Caco-2 (cell line): Measurements from ENCODE around the gene PTP4A1. TPM values are rescaled to one million over a fixed set of nuclear protein-coding genes. Genes with fewer than 3 reads are reported as not detected.

Source experiments
- BruUV-seq: library from RNA; stranded (reverse); fragments of 400-500 nt; replicated peaks from 2 replicates; lab custom pipeline; 2021; lab: Mats Ljungman, UMichigan
- CTCF ChIA-PET: fragments of 300-600 bp; sonication (Branson Sonifier 250); formaldehyde crosslinking; loops from one replicate; lab custom pipeline; 2022; ENCODE audit warnings: antibody characterized with exemption; lab: Charles Lee
- POLR2A ChIA-PET: fragments of 300-600 bp; sonication (Branson Sonifier 250); formaldehyde crosslinking; loops from one replicate; lab custom pipeline; 2022; ENCODE audit warnings: antibody characterized with exemption; lab: Charles Lee
- DNase-seq, 2 experiments: peaks; one replicate each; pipeline versions ENCODE4 v3.0.0 to v3.0.0-alpha.2; 2020 to 2022
- H3K27me3 ChIP-seq: replicated peaks from 2 replicates; pipeline ENCODE4 v1.6.0; 2011; ENCODE audit warnings: low read length; ENCODE audit not compliant: control insufficient read depth, insufficient read depth
- H3K36me3 ChIP-seq: 2 replicates; pipeline ENCODE4 v1.5.1; 2011; ENCODE audit warnings: low read length; ENCODE audit not compliant: control insufficient read depth, insufficient read depth
- H3K4me1 ChIP-seq: fragments of 250-450 bp; sonication (Bioruptor Pico); 2 replicates; pipeline ENCODE4 v1.5.1; 2020; ENCODE audit warnings: mild to moderate bottlenecking
- H3K4me3 ChIP-seq: 2 replicates; pipeline ENCODE4 v1.5.1; 2011; ENCODE audit warnings: low read depth, mild to moderate bottlenecking, control low read depth, low read length
- H3K9me3 ChIP-seq: fragments of 250-450 bp; sonication (Bioruptor Pico); 2 replicates; pipeline ENCODE4 v1.5.1; 2020; ENCODE audit warnings: mild to moderate bottlenecking, moderate library complexity
- H3K27ac Mint-ChIP-seq: one replicate; pipeline ENCODE4 v1.8.0; 2022; ENCODE audit warnings: mixed read lengths; ENCODE audit not compliant: unreplicated experiment
- H3K27me3 Mint-ChIP-seq: one replicate; pipeline ENCODE4 v1.8.0; 2022; ENCODE audit warnings: mixed read lengths; ENCODE audit not compliant: insufficient read depth, unreplicated experiment
- H3K36me3 Mint-ChIP-seq: one replicate; pipeline ENCODE4 v1.8.0; 2022; ENCODE audit warnings: mild to moderate bottlenecking, mixed read lengths; ENCODE audit not compliant: insufficient read depth, unreplicated experiment
- H3K4me1 Mint-ChIP-seq: one replicate; pipeline ENCODE4 v1.8.0; 2022; ENCODE audit warnings: low read depth, mixed read lengths; ENCODE audit not compliant: unreplicated experiment
- H3K4me3 Mint-ChIP-seq: one replicate; pipeline ENCODE4 v1.8.0; 2022; ENCODE audit warnings: mild to moderate bottlenecking, moderate library complexity, mixed read lengths; ENCODE audit not compliant: unreplicated experiment
- H3K9me3 Mint-ChIP-seq: one replicate; pipeline ENCODE4 v1.8.0; 2022; ENCODE audit warnings: mixed read lengths; ENCODE audit not compliant: unreplicated experiment
- CTCF ChIP-seq, 2 experiments: fragments of 200-600 bp in 1 of 2; IDR thresholded peaks; 1 replicate in 1 of 2; 2 replicates in 1 of 2; pipeline versions ENCODE4 v1.5.1 to v1.8.0; 2011 to 2022; ENCODE audit warnings: antibody characterized with exemption in 1 of 2, control low read depth in 1 of 2, inconsistent platforms in 1 of 2, low read depth in 1 of 2, low read length in 1 of 2, mild to moderate bottlenecking in 1 of 2, moderate library complexity in 1 of 2; ENCODE audit not compliant: insufficient read depth in 1 of 2, severe bottlenecking in 1 of 2, unreplicated experiment in 1 of 2
- intact Hi-C: fragments of 100-400 bp; cut with micrococcal nuclease; formaldehyde crosslinking; loops from one replicate; pipeline ENCODE4 v1.10.0; 2022; ENCODE audit not compliant: unreplicated experiment
- total RNA-seq: library from RNA; stranded (reverse); gene quantifications from 2 replicates; pipeline ENCODE4 v1.2.3, GENCODE V29; 2022

Gene PTP4A1
- total RNA-seq, 1 experiment from 2014 or later: 129 TPM

DNA sequence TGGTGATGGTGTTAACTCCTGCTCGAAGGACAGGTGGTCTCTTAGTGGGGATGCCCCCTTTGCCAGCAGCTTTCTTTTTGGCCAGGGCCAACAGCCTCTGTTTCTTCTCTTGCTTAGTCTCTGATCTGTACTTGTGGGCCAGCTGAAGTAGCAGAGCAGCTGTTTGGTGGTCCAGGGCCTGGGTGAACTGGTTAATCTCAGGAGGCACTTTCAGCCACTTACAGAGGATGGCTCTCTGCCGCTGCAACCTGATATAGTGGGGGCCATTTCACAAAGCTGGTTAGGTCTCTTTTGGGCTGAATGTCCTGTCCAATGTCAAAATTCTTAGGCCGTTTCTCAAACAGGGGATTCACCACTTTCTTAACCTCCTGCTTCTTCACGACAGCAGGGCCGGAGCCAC is 23.2 kb upstream of the PTP4A1 start:
- TF ChIP-seq CTCF (IDR thresholded peaks at IDR 0.05; ENCODE audit: insufficient read depth in 1 of 2, low read depth in 1 of 2, low read length in 1 of 2, severe bottlenecking in 1 of 2, unreplicated experiment in 1 of 2): no peak
- Histone ChIP-seq H3K9me3 (no peaks in the 10 kb centered on the region), H3K4me3 (no peak overlapping the region), H3K36me3 (no peaks in the 10 kb centered on the region), H3K27me3 (no peaks in the 10 kb centered on the region), H3K4me1 (peaks cover 7% of the 10 kb centered on the region; the same call in 1 of the 2 replicates)
- ChIA-PET POLR2A (no interaction called here), CTCF (no interaction called here)
- no peaks in the 10 kb centered on the region for H3K9me3 Mint-ChIP-seq
- H3K27ac Mint-ChIP-seq: no peak overlapping the region
- intact Hi-C loops: no loop called here
- no peak for DNase-seq
- no peak overlapping the region for H3K4me3 Mint-ChIP-seq
- H3K4me1 Mint-ChIP-seq: peaks cover 6% of the 10 kb centered on the region
- no peaks in the 10 kb centered on the region for H3K27me3 Mint-ChIP-seq
- H3K36me3 Mint-ChIP-seq: no peaks in the 10 kb centered on the region
- no TSS peak for BruUV-seq

DNA sequence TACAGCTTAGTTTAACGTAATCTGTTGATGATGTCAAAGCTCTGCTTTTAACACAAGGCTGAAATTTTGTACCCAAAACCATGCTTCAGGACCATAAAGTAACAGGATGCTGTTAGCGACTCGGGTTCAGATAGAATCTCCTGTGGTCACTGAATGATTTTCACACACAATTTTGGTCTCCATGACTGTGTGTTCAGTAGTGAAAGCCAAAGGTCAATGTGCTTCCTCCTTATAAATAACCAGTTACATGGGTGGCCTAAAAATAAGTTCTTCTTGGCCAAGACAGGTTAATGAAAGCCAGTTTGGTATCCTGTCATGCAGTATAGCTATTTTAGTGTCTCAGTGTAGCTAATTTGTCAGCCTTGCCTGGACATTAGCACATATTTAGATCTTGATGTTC is 19.1 kb upstream of the PTP4A1 start:
- no peaks in the 10 kb centered on the region for H3K9me3 ChIP-seq
- peaks cover 3% of the 10 kb centered on the region for H3K36me3 Mint-ChIP-seq
- no peaks in the 10 kb centered on the region for H3K27me3 ChIP-seq
- no peaks in the 10 kb centered on the region for H3K9me3 Mint-ChIP-seq
- no peak for TF ChIP-seq CTCF (IDR thresholded peaks at IDR 0.05; ENCODE audit: insufficient read depth in 1 of 2, low read depth in 1 of 2, low read length in 1 of 2, severe bottlenecking in 1 of 2, unreplicated experiment in 1 of 2)
- no peaks in the 10 kb centered on the region for H3K27me3 Mint-ChIP-seq
- H3K36me3 ChIP-seq: no peaks in the 10 kb centered on the region
- H3K4me3 ChIP-seq: no peak overlapping the region
- BruUV-seq: no TSS peak
- DNase-seq: no peak
- ChIA-PET POLR2A (no interaction called here), CTCF (no interaction called here)
- intact Hi-C loops: no loop called here
- peaks cover 11% of the 10 kb centered on the region for H3K4me1 Mint-ChIP-seq
- H3K4me1 ChIP-seq: peaks cover 9% of the 10 kb centered on the region; the same call in 1 of the 2 replicates
- H3K27ac Mint-ChIP-seq: no peak overlapping the region
- H3K4me3 Mint-ChIP-seq: no peak overlapping the region

GRCh38 chr6:63553900-63554299 is 18.4 kb upstream of the PTP4A1 start:
- ChIA-PET POLR2A (no interaction called here), CTCF (no interaction called here)
- Mint-ChIP-seq H3K27me3 (no peaks in the 10 kb centered on the region), H3K27ac (no peak overlapping the region), H3K36me3 (peaks cover 8% of the 10 kb centered on the region), H3K4me1 (peaks cover 16% of the 10 kb centered on the region), H3K9me3 (no peaks in the 10 kb centered on the region), H3K4me3 (no peak overlapping the region)
- Histone ChIP-seq H3K4me3 (no peak overlapping the region), H3K9me3 (no peaks in the 10 kb centered on the region), H3K27me3 (no peaks in the 10 kb centered on the region), H3K36me3 (no peaks in the 10 kb centered on the region), H3K4me1 (peaks cover 9% of the 10 kb centered on the region; the same call in 1 of the 2 replicates)
- no peak for TF ChIP-seq CTCF (IDR thresholded peaks at IDR 0.05; ENCODE audit: insufficient read depth in 1 of 2, low read depth in 1 of 2, low read length in 1 of 2, severe bottlenecking in 1 of 2, unreplicated experiment in 1 of 2)
- BruUV-seq: no TSS peak
- intact Hi-C loops: no loop called here
- DNase-seq: no peak
